ENCODE data around the gene SLC6A3.

The SLC6A3 gene

GRCh38 chr5:1421521-1422341 is 23.5 kb downstream of the SLC6A3 start:
- no peak for DNase-seq (ENCODE audit: low read depth in 2 of 2)

GRCh38 chr5:1420211-1421195 is 24.7 kb downstream of the SLC6A3 start:
- DNase-seq (ENCODE audit: low read depth in 2 of 2) = no peak

- no peak for DNase-seq (ENCODE audit: low read depth in 2 of 2)
Measured at GRCh38 chr5:1419476-1420210, 25.6 kb downstream of the SLC6A3 start.

- no peak for DNase-seq (ENCODE audit: low read depth in 2 of 2)
Measured at GRCh38 chr5:1418921-1419280, 26.3 kb downstream of the SLC6A3 start.

GRCh38 chr5:1418238-1418920 is 26.9 kb downstream of the SLC6A3 start:
- no peak for DNase-seq (ENCODE audit: low read depth in 2 of 2)

- no peak for DNase-seq (ENCODE audit: low read depth in 2 of 2)
Measured at GRCh38 chr5:1417586-1418225, 27.5 kb downstream of the SLC6A3 start.

- DNase-seq (ENCODE audit: low read depth in 2 of 2) = no peak
Measured at GRCh38 chr5:1416856-1417469, 28.3 kb downstream of the SLC6A3 start.

GRCh38 chr5:1415626-1416360 is 29.4 kb downstream of the SLC6A3 start:
- no peak for DNase-seq (ENCODE audit: low read depth in 2 of 2)

- DNase-seq (ENCODE audit: low read depth in 2 of 2) = no peak
Measured at GRCh38 chr5:1415059-1415425, 30.2 kb downstream of the SLC6A3 start.

GRCh38 chr5:1414311-1415058 is 30.8 kb downstream of the SLC6A3 start:
- DNase-seq (ENCODE audit: low read depth in 2 of 2) = no peak

GRCh38 chr5:1413611-1414241 is 31.5 kb downstream of the SLC6A3 start:
- no peak for DNase-seq (ENCODE audit: low read depth in 2 of 2)

GRCh38 chr5:1413211-1413610 is 32.0 kb downstream of the SLC6A3 start:
- DNase-seq (ENCODE audit: low read depth in 2 of 2) = no peak

GRCh38 chr5:1412621-1413020 is 32.6 kb downstream of the SLC6A3 start:
- DNase-seq (ENCODE audit: low read depth in 2 of 2) = no peak

GRCh38 chr5:1412163-1412562 is 33.1 kb downstream of the SLC6A3 start:
- no peak for DNase-seq (ENCODE audit: low read depth in 2 of 2)

- no peak for DNase-seq (ENCODE audit: low read depth in 2 of 2)
Measured at GRCh38 chr5:1411099-1411498, 34.1 kb downstream of the SLC6A3 start.

- DNase-seq (ENCODE audit: low read depth in 2 of 2) = no peak
Measured at GRCh38 chr5:1410156-1411014, 34.9 kb downstream of the SLC6A3 start.

GRCh38 chr5:1409381-1410110 is 35.7 kb downstream of the SLC6A3 start:
- DNase-seq (ENCODE audit: low read depth in 2 of 2) = no peak
